ENCODE results near the gene NPW.

DNA sequence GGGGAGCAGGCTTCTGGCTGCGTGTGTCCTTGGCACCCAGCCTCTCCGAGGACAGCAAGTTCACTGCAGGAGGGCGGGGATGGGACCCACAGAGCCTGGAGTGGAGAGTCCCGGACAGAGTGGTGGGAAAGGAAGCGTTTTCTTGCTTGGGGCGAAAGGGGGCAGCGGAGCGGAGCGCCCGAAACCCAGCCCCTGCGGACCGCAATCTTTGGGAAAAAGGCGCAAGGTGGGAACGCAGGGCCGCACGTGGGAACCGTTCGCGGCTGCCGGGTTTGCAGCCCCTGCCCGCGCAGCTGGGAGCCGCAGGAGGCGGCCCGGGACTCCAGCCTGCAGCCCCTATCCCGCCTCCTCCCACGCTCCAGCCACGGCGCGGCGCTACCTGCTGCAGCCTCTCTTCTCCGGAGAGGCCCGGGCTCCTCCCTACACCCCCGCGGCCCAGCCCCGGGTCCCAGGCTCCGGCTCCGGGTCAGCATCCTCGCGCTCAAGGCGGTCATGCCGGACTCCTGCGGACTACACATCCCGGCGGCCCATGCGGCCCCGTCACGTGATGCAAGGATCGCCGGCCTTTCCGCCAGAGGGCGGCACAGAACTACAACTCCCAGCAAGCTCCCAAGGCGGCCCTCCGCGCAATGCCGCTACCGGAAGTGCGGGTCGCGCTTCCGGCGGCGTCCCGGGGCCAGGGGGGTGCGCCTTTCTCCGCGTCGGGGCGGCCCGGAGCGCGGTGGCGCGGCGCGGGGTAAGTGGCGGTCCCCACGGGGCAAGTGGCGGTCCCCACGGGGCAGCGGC, 27.9 kb downstream of the NPW start, which contains the start of the genes NTHL1 and TSC2:
- TF ChIP-seq, protein P1, sequence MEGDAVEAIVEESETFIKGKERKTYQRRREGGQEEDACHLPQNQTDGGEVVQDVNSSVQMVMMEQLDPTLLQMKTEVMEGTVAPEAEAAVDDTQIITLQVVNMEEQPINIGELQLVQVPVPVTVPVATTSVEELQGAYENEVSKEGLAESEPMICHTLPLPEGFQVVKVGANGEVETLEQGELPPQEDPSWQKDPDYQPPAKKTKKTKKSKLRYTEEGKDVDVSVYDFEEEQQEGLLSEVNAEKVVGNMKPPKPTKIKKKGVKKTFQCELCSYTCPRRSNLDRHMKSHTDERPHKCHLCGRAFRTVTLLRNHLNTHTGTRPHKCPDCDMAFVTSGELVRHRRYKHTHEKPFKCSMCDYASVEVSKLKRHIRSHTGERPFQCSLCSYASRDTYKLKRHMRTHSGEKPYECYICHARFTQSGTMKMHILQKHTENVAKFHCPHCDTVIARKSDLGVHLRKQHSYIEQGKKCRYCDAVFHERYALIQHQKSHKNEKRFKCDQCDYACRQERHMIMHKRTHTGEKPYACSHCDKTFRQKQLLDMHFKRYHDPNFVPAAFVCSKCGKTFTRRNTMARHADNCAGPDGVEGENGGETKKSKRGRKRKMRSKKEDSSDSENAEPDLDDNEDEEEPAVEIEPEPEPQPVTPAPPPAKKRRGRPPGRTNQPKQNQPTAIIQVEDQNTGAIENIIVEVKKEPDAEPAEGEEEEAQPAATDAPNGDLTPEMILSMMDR (IDR thresholded peaks at IDR 0.05; ENCODE audit: low read depth, low read length), result 0 out of 2 replicates have a peak, but pooled peaks have one; percentile 8
- no peak for TF ChIP-seq EZH2phosphoT487 (IDR thresholded peaks at IDR 0.05; ENCODE audit: low read depth)
